Kidney (tissue), 14 donors: ENCODE results near the gene BCAS3. TPM values are rescaled to one million over a fixed set of nuclear protein-coding genes. Genes with fewer than 3 reads are reported as not detected.

Experiments used
- DNase-seq, 5 donors: peaks; one replicate each; pipeline ENCODE4 v3.0.0-alpha.2; 2013 to 2020
- FAIRE-seq: peaks from 2 replicates; lab custom pipeline; 2012; peaks lifted over from hg19 to GRCh38; lab: Jason Lieb, UNC
- H3K27ac ChIP-seq, 2 donors: one replicate each; pipeline ENCODE4 v1.7.0; 2013; ENCODE audit warnings: low read depth in 2 of 2, low read length in 2 of 2, inconsistent platforms in 1 of 2
- H3K27me3 ChIP-seq: one replicate; pipeline ENCODE4 v1.7.1; 2013; ENCODE audit warnings: low read length, inconsistent platforms; ENCODE audit not compliant: control insufficient read depth, insufficient read depth
- H3K36me3 ChIP-seq, 3 donors: one replicate each; pipeline versions ENCODE4 v1.7.0 to v1.7.1; 2013; ENCODE audit warnings: low read length in 3 of 3, control low read depth in 1 of 3, inconsistent platforms in 1 of 3; ENCODE audit not compliant: insufficient read depth in 3 of 3, control insufficient read depth in 2 of 3
- H3K4me1 ChIP-seq, 3 donors: one replicate each; pipeline versions ENCODE4 v1.7.0 to v1.7.1; 2013; ENCODE audit warnings: low read length in 3 of 3, inconsistent platforms in 1 of 3, low read depth in 1 of 3; ENCODE audit not compliant: control insufficient read depth in 2 of 3, insufficient read depth in 2 of 3
- H3K4me3 ChIP-seq, 3 donors: one replicate each; pipeline versions ENCODE4 v1.7.0 to v1.8.1; 2013; ENCODE audit warnings: low read length in 3 of 3, control low read depth in 1 of 3, inconsistent platforms in 1 of 3
- H3K9ac ChIP-seq, 3 donors: one replicate each; pipeline versions ENCODE4 v1.7.0 to v1.7.1; 2013; ENCODE audit warnings: low read length in 3 of 3, control low read depth in 1 of 3, inconsistent platforms in 1 of 3
- H3K9me3 ChIP-seq, 3 donors: one replicate each; pipeline versions ENCODE4 v1.7.0 to v1.7.1; 2013; ENCODE audit warnings: low read length in 3 of 3, control low read depth in 1 of 3, inconsistent platforms in 1 of 3; ENCODE audit not compliant: control insufficient read depth in 2 of 3, insufficient read depth in 1 of 3
- intact Hi-C: fragments of 100-400 bp; cut with DNase I; formaldehyde crosslinking; loops from one replicate; pipeline ENCODE4 v1.11.1; 2022
- polyA plus RNA-seq: library from polyadenylated mRNA; stranded (reverse); fragments of 350-450 nt; fragmentation: Illumina TruSeq; extraction: RNeasy Lipid Tissue Mini Kit (QIAGEN cat#74804); gene quantifications from one replicate; pipeline ENCODE4 v1.2.3, GENCODE V29; 2014; ENCODE audit warnings: low read depth, low replicate concordance; ENCODE audit not compliant: insufficient read depth
- total RNA-seq: library from RNA; stranded (reverse); fragmentation: NEBNext Ultra II Directional; extraction: Animal tissue kit (Norgen Biotek cat#: 25700); gene quantifications from one replicate; pipeline ENCODE4 v1.2.1, GENCODE V29; 2021
- TF ChIP-seq, protein P1 (sequence below): IDR thresholded peaks from 3 replicates; pipeline ENCODE4 v1.5.1; 2012; ENCODE audit warnings: mild to moderate bottlenecking, moderate library complexity, borderline replicate concordance; ENCODE audit not compliant: insufficient read depth; ENCODE audit errors: extremely low read depth
- donor health status: control.
- donor health status: control.
- donor health status: control.
- donor health status: control.
- donor health status: control.
- donor health status: DM: yes; HTN: yes; CAD: no.
- donor health status: Normal renal cell carcinoma (clear cell type).

BCAS3 gene
- total and polyA plus RNA-seq, 2 donors from 2014 or later = 18.3 to 44.1 TPM

DNA sequence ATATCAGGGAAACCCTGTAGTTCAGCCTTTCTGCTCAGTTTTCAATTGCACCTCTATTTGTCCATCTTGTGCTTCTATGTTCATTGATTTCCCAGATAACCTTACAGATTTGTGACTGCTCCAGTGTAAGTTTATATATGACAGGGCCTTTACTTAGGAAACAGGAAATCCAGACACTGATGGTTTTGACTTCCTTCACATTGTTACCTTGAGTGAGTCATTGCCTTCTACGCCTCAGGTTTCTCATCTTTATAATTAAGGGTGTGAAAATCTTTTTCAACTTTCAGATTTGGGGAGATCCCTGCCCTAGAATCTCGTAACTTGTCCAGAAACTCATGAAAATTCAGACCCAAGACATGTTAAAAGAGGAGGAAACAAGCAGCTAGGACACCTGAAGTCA, 379.6 kb downstream of the BCAS3 start:
- Histone ChIP-seq H3K4me3 (no peak overlapping the region), H3K36me3 (no peaks in the 10 kb centered on the region), H3K27ac (no peak overlapping the region), H3K27me3 (no peaks in the 10 kb centered on the region), H3K9me3 (no peaks in the 10 kb centered on the region), H3K9ac (no peak overlapping the region), H3K4me1 (no peaks in the 10 kb centered on the region)
- intact Hi-C loops = no loop called here
- TF ChIP-seq, protein P1, sequence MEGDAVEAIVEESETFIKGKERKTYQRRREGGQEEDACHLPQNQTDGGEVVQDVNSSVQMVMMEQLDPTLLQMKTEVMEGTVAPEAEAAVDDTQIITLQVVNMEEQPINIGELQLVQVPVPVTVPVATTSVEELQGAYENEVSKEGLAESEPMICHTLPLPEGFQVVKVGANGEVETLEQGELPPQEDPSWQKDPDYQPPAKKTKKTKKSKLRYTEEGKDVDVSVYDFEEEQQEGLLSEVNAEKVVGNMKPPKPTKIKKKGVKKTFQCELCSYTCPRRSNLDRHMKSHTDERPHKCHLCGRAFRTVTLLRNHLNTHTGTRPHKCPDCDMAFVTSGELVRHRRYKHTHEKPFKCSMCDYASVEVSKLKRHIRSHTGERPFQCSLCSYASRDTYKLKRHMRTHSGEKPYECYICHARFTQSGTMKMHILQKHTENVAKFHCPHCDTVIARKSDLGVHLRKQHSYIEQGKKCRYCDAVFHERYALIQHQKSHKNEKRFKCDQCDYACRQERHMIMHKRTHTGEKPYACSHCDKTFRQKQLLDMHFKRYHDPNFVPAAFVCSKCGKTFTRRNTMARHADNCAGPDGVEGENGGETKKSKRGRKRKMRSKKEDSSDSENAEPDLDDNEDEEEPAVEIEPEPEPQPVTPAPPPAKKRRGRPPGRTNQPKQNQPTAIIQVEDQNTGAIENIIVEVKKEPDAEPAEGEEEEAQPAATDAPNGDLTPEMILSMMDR = no peak
- no peak for FAIRE-seq
- no peak for DNase-seq

DNA sequence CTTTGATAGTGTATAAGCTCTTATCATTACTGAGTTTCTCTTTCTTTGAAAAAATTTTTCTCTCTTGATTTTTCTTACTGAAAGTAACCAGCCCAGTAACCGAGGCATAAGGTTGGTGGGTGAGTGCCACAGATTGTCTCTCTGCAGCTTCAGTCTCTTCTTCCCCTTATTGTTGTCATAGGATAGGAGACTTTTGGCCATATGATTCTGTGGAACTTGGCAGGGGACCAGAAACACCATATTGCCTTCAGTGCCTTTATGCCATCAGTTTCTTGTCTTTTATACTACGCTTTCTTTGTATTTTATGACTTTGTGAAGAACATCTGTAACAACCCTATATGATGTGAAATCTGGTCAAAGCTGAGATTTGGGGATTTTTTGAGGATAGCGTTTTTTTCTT, 380.4 kb downstream of the BCAS3 start:
- TF ChIP-seq, protein P1 = no peak
- intact Hi-C loops = no loop called here
- DNase-seq = no peak

DNA sequence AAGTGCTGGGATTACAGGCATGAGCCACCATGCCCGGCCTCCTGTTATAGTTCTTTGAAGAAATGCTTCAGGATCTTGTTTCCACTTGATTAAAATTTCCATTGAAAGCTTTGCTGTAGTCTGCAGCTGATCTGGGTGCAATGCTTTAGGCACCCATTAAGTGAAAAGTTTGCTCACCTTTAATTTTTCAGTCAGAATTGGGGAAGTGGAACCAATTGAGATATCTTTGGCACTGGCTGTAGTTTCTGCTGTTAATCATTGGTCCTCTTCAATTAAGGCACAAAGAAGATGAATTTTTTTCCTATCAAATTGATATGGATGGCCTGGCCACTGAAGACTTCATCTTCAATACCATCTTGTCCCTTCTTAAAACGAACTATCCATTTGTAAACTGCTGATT, 385.9 kb downstream of the BCAS3 start:
- intact Hi-C loops = no loop called here
- Histone ChIP-seq H3K4me3 (no peak overlapping the region), H3K9me3 (no peaks in the 10 kb centered on the region), H3K9ac (no peak overlapping the region), H3K4me1 (peaks cover 0 to 5% (median 3%) of the 10 kb centered on the region in 3 donors), H3K27me3 (no peaks in the 10 kb centered on the region), H3K27ac (no peak overlapping the region), H3K36me3 (no peaks in the 10 kb centered on the region)
- TF ChIP-seq, protein P1 = no peak
- DNase-seq = no peak
- FAIRE-seq = no peak

More for the DNA sequence above, 380.4 kb downstream of the BCAS3 start:
- H3K4me1 ChIP-seq = no peaks in the 10 kb centered on the region
- no peaks in the 10 kb centered on the region for H3K27me3 ChIP-seq
- H3K27ac ChIP-seq = no peak overlapping the region
- H3K36me3 ChIP-seq = no peaks in the 10 kb centered on the region
- no peak overlapping the region for H3K4me3 ChIP-seq
- no peak overlapping the region for H3K9ac ChIP-seq
- H3K9me3 ChIP-seq = no peaks in the 10 kb centered on the region
- FAIRE-seq = no peak
